Activated CD4-positive, alpha-beta T cell treated with anti-CD3 and anti-CD28 coated beads, Interleukin-2, amount 10 ng/mL, durations not matched to agents 24 days and 14 days (primary cell): ENCODE results near the gene BCL7C. TPM values are rescaled to one million over a fixed set of nuclear protein-coding genes. Genes with fewer than 3 reads are reported as not detected.

Experiments
- DNase-seq: peaks from one replicate; pipeline ENCODE4 v3.0.0; 2022
- H3K27ac Mint-ChIP-seq: one replicate; pipeline ENCODE4 v1.8.0; 2022; ENCODE audit warnings: mild to moderate bottlenecking, mixed read lengths
- H3K27me3 Mint-ChIP-seq: one replicate; pipeline ENCODE4 v1.8.0; 2022; ENCODE audit warnings: mixed read lengths
- H3K36me3 Mint-ChIP-seq: one replicate; pipeline ENCODE4 v1.8.0; 2022; ENCODE audit warnings: low read depth, mild to moderate bottlenecking, mixed read lengths
- H3K4me1 Mint-ChIP-seq: one replicate; pipeline ENCODE4 v1.8.0; 2021; ENCODE audit warnings: mixed read lengths
- H3K4me3 Mint-ChIP-seq: one replicate; pipeline ENCODE4 v1.8.0; 2022; ENCODE audit warnings: mild to moderate bottlenecking, moderate library complexity, mixed read lengths
- H3K9me3 Mint-ChIP-seq: one replicate; pipeline ENCODE4 v1.8.0; 2021; ENCODE audit warnings: mixed read lengths
- intact Hi-C: fragments of 100-400 bp; cut with micrococcal nuclease; formaldehyde crosslinking; loops from one replicate; pipeline ENCODE4 v1.15.1; 2023
- total RNA-seq: library from RNA; stranded (reverse); gene quantifications from 2 replicates; pipeline ENCODE4 v1.2.3, GENCODE V29; 2022

The BCL7C gene
- total RNA-seq, 1 donor from 2014 or later = 24.5 TPM

DNA sequence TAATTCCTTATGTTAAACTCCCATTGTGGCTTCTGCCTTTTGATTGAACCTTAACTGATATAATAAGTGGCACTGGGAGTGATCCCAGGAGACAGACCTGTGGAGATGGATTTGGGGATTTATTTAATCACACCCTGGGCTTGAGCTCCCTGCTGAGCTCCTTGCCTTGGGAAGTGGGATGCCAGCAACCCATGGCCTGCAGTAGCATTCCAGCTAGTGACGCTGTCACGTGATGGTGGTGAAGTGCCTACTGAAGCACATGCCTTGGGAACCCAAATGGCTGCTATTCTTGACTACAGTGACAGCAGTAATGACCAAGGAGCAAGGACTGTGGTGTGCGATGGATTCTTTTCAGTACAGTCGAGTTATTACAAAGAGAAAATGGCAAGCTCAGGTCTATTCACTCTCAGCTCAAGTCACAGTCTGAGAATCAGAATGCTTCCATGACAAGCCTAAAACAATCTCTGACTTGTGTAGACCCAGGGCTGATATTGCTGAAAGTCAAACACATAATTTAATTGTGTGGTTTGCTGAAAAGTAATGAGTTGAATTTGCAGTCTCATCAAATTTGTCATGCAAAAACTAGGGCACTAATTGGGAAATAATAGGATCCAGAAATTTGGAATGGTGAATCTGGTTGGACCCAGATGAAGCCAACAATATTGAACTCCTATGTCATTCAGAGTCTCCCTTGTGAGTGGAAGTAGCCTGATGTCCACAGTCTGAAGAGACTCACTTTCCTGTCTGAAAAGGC lies 47.1 kb downstream of the BCL7C start:
- Mint-ChIP-seq H3K27me3 (no peaks in the 10 kb centered on the region), H3K9me3 (no peaks in the 10 kb centered on the region), H3K36me3 (no peaks in the 10 kb centered on the region), H3K27ac (no peak overlapping the region), H3K4me1 (peaks cover 9% of the 10 kb centered on the region), H3K4me3 (no peak overlapping the region)
- DNase-seq = no peak
- intact Hi-C loops = no loop called here

GRCh38 chr16:30844671-30845449 lies 49.0 kb downstream of the BCL7C start:
- intact Hi-C loops = loop anchor here (1.0 kb wide), 4 partner anchors 30 to 97 kb away; no protein-coding TSS in a partner anchor
- peak overlapping the region; percentile 6 for H3K4me3 Mint-ChIP-seq

DNA sequence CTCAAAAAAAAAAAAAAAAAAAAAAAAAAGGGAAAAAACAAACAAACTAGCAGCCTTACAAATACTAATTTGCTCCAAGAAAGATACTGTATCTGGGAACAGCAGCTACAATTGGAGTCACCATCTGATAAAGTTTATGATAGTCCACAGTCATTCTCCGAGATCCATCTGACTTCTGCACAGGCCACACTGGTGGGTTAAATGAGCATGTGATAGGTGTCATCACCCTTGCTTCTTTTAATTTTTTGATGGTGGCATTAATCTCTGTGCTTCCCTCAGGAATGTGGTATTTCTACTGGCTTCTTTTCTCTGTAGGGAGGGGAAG lies 49.6 kb downstream of the BCL7C start:
- Mint-ChIP-seq H3K4me1 (peaks cover 9% of the 10 kb centered on the region), H3K4me3 (no peak overlapping the region), H3K27me3 (no peaks in the 10 kb centered on the region), H3K27ac (no peak overlapping the region), H3K9me3 (no peaks in the 10 kb centered on the region), H3K36me3 (no peaks in the 10 kb centered on the region)
- intact Hi-C loops = loop anchor here (1.0 kb wide), 4 partner anchors 31 to 98 kb away; no protein-coding TSS in a partner anchor
- DNase-seq = no peak

More at GRCh38 chr16:30844671-30845449, 49.0 kb downstream of the BCL7C start:
- Mint-ChIP-seq H3K36me3 (no peaks in the 10 kb centered on the region), H3K9me3 (no peaks in the 10 kb centered on the region), H3K27me3 (no peaks in the 10 kb centered on the region), H3K4me1 (peaks cover 9% of the 10 kb centered on the region), H3K27ac (peak overlapping the region; percentile 62)
- DNase-seq = peak; percentile 95

- H3K27ac Mint-ChIP-seq = no peak overlapping the region
- intact Hi-C loops = no loop called here
- no peak for DNase-seq
- no peaks in the 10 kb centered on the region for H3K27me3 Mint-ChIP-seq
- H3K4me3 Mint-ChIP-seq = no peak overlapping the region
- no peaks in the 10 kb centered on the region for H3K9me3 Mint-ChIP-seq
- H3K36me3 Mint-ChIP-seq = no peaks in the 10 kb centered on the region
- peaks cover 9% of the 10 kb centered on the region for H3K4me1 Mint-ChIP-seq
Observed at GRCh38 chr16:30843501-30843900, 50.4 kb downstream of the BCL7C start.

GRCh38 chr16:30842971-30843370 lies 50.9 kb downstream of the BCL7C start:
- intact Hi-C loops = no loop called here
- no peaks in the 10 kb centered on the region for H3K36me3 Mint-ChIP-seq
- no peaks in the 10 kb centered on the region for H3K27me3 Mint-ChIP-seq
- no peak overlapping the region for H3K4me3 Mint-ChIP-seq
- peaks cover 9% of the 10 kb centered on the region for H3K4me1 Mint-ChIP-seq
- H3K27ac Mint-ChIP-seq = no peak overlapping the region
- no peak for DNase-seq
- H3K9me3 Mint-ChIP-seq = no peaks in the 10 kb centered on the region

- no peak for DNase-seq
- H3K4me3 Mint-ChIP-seq = no peak overlapping the region
- no peaks in the 10 kb centered on the region for H3K9me3 Mint-ChIP-seq
- peaks cover 9% of the 10 kb centered on the region for H3K4me1 Mint-ChIP-seq
- intact Hi-C loops = no loop called here
- no peaks in the 10 kb centered on the region for H3K27me3 Mint-ChIP-seq
- no peak overlapping the region for H3K27ac Mint-ChIP-seq
- no peaks in the 10 kb centered on the region for H3K36me3 Mint-ChIP-seq
Observed at GRCh38 chr16:30841332-30841731, 52.5 kb downstream of the BCL7C start.

GRCh38 chr16:30840611-30841010 lies 53.3 kb downstream of the BCL7C start:
- DNase-seq = no peak
- Mint-ChIP-seq H3K27ac (no peak overlapping the region), H3K36me3 (no peaks in the 10 kb centered on the region), H3K4me1 (peaks cover 9% of the 10 kb centered on the region), H3K4me3 (no peak overlapping the region), H3K9me3 (no peaks in the 10 kb centered on the region), H3K27me3 (no peaks in the 10 kb centered on the region)
- intact Hi-C loops = no loop called here

DNA sequence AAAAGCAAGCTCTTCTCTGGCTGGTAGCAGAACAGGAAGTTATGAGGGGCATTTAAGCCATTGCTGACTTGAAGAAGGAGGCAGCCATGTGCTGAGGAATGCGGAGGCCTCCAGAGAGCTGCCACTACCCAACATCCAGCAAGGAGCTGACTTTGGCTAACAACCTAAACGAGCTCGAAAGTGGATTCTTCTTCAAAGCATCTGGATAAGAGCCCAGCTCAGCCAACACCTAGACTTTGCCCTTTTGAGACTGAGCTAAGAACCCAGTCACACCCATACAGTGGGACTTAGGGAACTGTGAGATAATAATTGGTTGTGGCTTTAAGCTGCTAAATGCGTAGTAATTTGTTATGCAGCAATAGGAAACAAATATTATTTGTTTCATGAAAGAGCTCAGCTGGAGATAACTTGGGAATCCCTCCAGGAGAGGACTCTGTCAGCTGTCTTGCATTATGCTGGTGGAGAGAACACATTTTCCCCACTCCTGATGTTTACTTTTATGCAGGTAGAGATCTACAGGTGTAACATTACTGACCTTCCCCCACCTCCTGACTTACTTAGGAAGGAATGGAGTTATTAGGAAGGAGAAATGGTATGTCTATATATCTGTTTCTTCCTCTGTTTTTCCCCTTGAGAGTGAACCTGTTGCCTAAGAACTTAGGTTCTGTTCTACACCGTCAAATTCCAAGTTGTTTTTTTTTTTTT lies 54.2 kb downstream of the BCL7C start:
- H3K36me3 Mint-ChIP-seq = no peaks in the 10 kb centered on the region
- no peaks in the 10 kb centered on the region for H3K27me3 Mint-ChIP-seq
- DNase-seq = no peak
- H3K9me3 Mint-ChIP-seq = no peaks in the 10 kb centered on the region
- intact Hi-C loops = no loop called here
- peaks cover 3% of the 10 kb centered on the region for H3K4me1 Mint-ChIP-seq
- no peak overlapping the region for H3K4me3 Mint-ChIP-seq
- H3K27ac Mint-ChIP-seq = no peak overlapping the region

DNA sequence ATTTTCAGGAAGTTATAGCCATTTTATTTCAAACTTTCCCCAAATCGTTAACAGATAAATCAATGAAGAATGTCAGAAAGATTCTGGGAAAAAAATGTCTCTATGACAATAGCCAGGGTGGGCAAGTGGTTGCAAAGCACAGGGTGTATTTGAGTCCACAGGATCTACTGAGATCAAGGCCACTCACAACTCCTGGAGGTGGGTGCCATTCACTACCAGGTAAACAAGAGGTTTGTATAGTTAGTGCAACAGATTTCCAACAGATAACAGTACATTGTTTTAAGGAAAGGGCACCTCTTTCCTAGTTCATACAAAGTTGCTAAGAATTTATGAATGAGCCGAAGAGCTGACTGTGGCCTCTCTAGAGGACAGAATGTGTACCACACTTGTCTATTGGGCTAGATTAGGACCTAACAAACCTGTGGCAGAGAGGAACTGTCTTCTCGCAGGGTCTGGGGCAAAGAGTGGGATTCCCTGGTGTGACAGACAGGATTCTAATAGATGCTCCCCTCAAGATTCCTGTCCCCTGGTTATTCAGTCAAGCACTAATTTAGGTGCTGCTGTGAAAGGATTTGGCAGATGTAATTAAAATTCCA lies 54.9 kb downstream of the BCL7C start:
- DNase-seq = no peak
- Mint-ChIP-seq H3K4me3 (no peak overlapping the region), H3K9me3 (no peaks in the 10 kb centered on the region), H3K36me3 (no peaks in the 10 kb centered on the region), H3K27me3 (no peaks in the 10 kb centered on the region), H3K4me1 (no peaks in the 10 kb centered on the region), H3K27ac (no peak overlapping the region)
- intact Hi-C loops = no loop called here

DNA sequence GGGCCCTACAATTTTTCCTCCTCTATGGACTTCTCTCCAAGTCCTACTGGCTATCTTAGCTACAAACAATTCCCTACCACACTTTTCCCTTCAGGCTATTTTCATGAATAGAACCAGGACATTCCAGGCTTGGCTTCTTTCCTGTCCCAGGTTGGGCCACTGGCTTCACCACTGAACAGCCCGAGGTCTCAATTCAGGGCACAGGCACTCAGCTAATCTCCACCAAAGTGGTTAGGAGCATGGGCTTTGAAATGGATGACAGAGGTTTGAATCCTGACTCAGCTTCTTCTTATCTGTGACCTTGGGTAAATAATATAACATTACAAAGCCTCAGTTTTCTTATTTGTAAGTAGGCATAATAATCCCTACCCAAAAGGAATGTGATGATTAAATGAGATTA lies 56.0 kb downstream of the BCL7C start:
- Mint-ChIP-seq H3K9me3 (no peaks in the 10 kb centered on the region), H3K4me1 (no peaks in the 10 kb centered on the region), H3K27me3 (no peaks in the 10 kb centered on the region), H3K36me3 (no peaks in the 10 kb centered on the region), H3K27ac (no peak overlapping the region), H3K4me3 (no peak overlapping the region)
- DNase-seq = no peak
- intact Hi-C loops = no loop called here

Other genes starting within 250 kb of the BCL7C start
- 82.2 and 86.7 TPM in 2 replicates for gene PRR14, start 243.1 kb downstream of the BCL7C start, total RNA-seq
- 121 and 124 TPM in 2 replicates for gene FBRS, start 235.6 kb downstream of the BCL7C start, total RNA-seq
- 90.4 and 91.6 TPM in 2 replicates for gene SRCAP, start 194.9 kb downstream of the BCL7C start, total RNA-seq
- 39.5 and 41.0 TPM in 2 replicates for gene PHKG2, start 145.7 kb downstream of the BCL7C start, total RNA-seq
- gene CFAP119, start 132.0 kb downstream of the BCL7C start, total RNA-seq = 4.0 and 4.2 TPM in 2 replicates
- 95.4 and 100 TPM in 2 replicates for gene RNF40, start 131.8 kb downstream of the BCL7C start, total RNA-seq
- gene ZNF629, start 106.9 kb downstream of the BCL7C start, total RNA-seq = 2.5 and 2.6 TPM in 2 replicates
- gene CTF1, start 2.5 kb upstream of the BCL7C start, total RNA-seq = 0.17 and 0.33 TPM in 2 replicates
- gene FBXL19, start 29.5 kb upstream of the BCL7C start, total RNA-seq = 35.9 and 36.5 TPM in 2 replicates
- 11.8 and 12.7 TPM in 2 replicates for gene ORAI3, start 55.0 kb upstream of the BCL7C start, total RNA-seq
- 30.7 and 31.5 TPM in 2 replicates for gene SETD1A, start 63.7 kb upstream of the BCL7C start, total RNA-seq
- gene HSD3B7, start 91.1 kb upstream of the BCL7C start, total RNA-seq = 2.9 and 3.2 TPM in 2 replicates
- 0.75 and 0.78 TPM in 2 replicates for gene STX1B, start 116.6 kb upstream of the BCL7C start, total RNA-seq
- gene STX4, start 139.5 kb upstream of the BCL7C start, total RNA-seq = 49.1 and 54.8 TPM in 2 replicates
- 15.6 and 15.9 TPM in 2 replicates for gene ZNF668, start 180.2 kb upstream of the BCL7C start, total RNA-seq
- 21.1 and 23.3 TPM in 2 replicates for gene ZNF646, start 180.3 kb upstream of the BCL7C start, total RNA-seq
- gene PRSS53, start 194.9 kb upstream of the BCL7C start, total RNA-seq = 4.3 and 4.8 TPM in 2 replicates
- gene VKORC1, start 200.7 kb upstream of the BCL7C start, total RNA-seq = 56.2 and 59.1 TPM in 2 replicates
- gene BCKDK, start 214.3 kb upstream of the BCL7C start, total RNA-seq = 44.3 and 44.9 TPM in 2 replicates
- 56.9 and 63.3 TPM in 2 replicates for gene KAT8, start 223.6 kb upstream of the BCL7C start, total RNA-seq
- gene PRSS8, start 241.7 kb upstream of the BCL7C start, total RNA-seq = not detected in 2 replicates